Left kidney (tissue), 8 donors: Measurements from ENCODE around the gene ZNF316. TPM values are rescaled to one million over a fixed set of nuclear protein-coding genes. Genes with fewer than 3 reads are reported as not detected.

Experiments used
- DNase-seq: peaks from one replicate; pipeline ENCODE4 v3.0.0-alpha.2; 2013
- long read RNA-seq, 8 donors: transcript quantifications; one replicate each; lab custom pipeline, GENCODE V29; 2026
- polyA plus RNA-seq: library from polyadenylated mRNA; unstranded; fragments of 120-200 nt; gene quantifications from one replicate; pipeline ENCODE4 v1.2.1, GENCODE V29; 2013; ENCODE audit not compliant: insufficient read length

The ZNF316 gene
- polyA plus RNA-seq = 56.2 TPM
- long read RNA-seq, donor 1, full-length matches to known transcripts = 10 of 10 reads
- long read RNA-seq, donor 1, partial matches to known transcripts = 0 of 10 reads
- long read RNA-seq, donor 1, other reads (novel, unspliced or antisense) = 0 of 10 reads
- long read RNA-seq, donor 2 = 0 reads
- long read RNA-seq, donor 3, full-length matches to known transcripts = 4 of 4 reads
- long read RNA-seq, donor 3, partial matches to known transcripts = 0 of 4 reads
- long read RNA-seq, donor 3, other reads (novel, unspliced or antisense) = 0 of 4 reads
- long read RNA-seq, donor 4 = 0 reads
- long read RNA-seq, donor 5, full-length matches to known transcripts = 1 of 1 reads
- long read RNA-seq, donor 5, partial matches to known transcripts = 0 of 1 reads
- long read RNA-seq, donor 5, other reads (novel, unspliced or antisense) = 0 of 1 reads
- long read RNA-seq, donor 6, full-length matches to known transcripts = 3 of 3 reads
- long read RNA-seq, donor 6, partial matches to known transcripts = 0 of 3 reads
- long read RNA-seq, donor 6, other reads (novel, unspliced or antisense) = 0 of 3 reads
- long read RNA-seq, donor 7, full-length matches to known transcripts = 8 of 14 reads
- long read RNA-seq, donor 7, partial matches to known transcripts = 0 of 14 reads
- long read RNA-seq, donor 7, other reads (novel, unspliced or antisense) = 6 of 14 reads
- long read RNA-seq, donor 8, full-length matches to known transcripts = 3 of 3 reads
- long read RNA-seq, donor 8, partial matches to known transcripts = 0 of 3 reads
- long read RNA-seq, donor 8, other reads (novel, unspliced or antisense) = 0 of 3 reads

DNA sequence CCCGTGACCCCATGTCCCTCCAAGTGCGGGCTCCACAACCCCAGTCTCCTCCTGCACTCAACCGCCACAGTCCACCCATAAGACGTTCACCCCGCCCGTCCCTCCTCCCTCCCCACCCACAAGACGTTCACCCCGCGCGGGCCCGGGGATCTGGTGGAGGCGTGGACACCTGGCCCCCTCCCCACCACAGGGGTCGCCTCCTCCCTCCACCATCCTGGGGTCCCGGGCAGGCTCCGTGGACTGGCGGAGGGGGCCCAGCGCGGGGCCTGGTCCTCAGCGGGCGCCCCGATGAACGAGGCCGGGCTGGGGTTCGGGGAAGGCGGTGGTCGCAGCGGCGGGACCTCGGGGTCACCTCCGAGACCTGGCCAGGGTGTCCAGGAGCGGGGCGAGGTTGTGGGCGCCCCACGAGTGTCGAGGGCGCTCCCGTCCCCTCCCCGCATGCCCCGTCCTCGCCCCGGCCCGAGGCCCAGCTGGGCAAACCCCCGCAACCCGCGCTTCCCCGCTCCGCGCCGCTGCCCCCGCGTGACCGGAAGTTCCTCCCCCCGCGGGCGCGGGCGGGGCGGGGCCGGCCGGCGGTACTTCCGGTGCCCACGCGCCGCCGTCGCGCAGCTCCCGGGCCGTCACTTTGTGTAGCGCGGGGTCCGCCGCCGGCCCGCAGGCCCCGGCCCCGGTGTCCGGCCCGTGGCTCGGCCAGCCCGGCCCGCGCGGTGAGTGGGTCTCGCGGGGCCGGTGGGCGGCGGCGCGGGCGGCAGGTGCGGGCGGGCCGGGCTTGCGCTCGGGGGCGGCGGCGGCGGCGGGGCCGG is at the start of gene ZNF316:
Gene ZNF316 (plus strand): TSS at position 578 of the 803 bp plus-strand sequence. CDS start 5,092 bp downstream, outside the sequence.
- no peak for DNase-seq

DNA sequence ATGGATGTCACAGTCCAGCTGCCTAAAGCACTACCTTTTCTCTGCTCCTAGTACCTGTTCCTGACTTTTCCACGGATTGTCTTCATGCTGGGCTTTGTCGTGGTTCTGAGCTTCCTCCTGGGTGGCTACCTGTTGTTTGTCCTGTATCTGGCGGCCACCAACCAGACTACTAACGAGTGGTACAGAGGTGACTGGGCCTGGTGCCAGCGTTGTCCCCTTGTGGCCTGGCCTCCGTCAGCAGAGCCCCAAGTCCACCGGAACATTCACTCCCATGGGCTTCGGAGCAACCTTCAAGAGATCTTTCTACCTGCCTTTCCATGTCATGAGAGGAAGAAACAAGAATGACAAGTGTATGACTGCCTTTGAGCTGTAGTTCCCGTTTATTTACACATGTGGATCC is 48.6 kb upstream of the ZNF316 start:
- DNase-seq = no peak

DNA sequence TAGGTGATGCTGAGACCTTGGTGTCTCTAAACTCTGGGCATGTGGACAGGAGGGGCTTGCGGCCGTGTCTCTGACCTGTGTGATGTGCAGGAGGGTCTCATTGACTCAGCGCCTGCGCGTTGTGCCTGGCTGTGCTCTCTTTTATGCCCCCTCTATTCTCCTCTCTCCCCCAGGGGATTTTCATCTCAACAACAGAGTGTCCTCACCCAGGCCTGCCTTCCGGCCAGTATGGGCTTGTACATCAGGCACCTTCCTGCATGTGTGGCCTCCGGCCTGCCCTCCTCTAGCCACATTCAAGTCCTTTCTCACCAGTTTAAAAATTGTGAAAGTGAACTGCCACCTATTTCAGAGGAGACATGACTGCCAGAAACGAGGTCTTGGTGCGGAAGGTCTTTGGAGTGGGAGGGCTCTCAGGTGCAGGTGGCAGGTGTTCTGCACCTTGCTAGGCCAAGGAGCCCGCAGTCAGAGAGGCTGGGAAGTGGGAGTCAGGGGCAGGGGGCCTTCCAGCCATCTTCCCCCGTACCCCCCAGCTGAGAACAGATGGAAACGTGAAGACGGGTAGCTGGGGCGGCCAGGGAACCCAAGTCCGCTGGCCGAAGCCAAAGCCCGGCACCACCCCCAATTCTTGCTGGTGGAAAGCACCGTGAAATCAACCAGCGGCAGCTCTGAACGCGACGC is 47.8 kb upstream of the ZNF316 start:
- DNase-seq = no peak

DNA sequence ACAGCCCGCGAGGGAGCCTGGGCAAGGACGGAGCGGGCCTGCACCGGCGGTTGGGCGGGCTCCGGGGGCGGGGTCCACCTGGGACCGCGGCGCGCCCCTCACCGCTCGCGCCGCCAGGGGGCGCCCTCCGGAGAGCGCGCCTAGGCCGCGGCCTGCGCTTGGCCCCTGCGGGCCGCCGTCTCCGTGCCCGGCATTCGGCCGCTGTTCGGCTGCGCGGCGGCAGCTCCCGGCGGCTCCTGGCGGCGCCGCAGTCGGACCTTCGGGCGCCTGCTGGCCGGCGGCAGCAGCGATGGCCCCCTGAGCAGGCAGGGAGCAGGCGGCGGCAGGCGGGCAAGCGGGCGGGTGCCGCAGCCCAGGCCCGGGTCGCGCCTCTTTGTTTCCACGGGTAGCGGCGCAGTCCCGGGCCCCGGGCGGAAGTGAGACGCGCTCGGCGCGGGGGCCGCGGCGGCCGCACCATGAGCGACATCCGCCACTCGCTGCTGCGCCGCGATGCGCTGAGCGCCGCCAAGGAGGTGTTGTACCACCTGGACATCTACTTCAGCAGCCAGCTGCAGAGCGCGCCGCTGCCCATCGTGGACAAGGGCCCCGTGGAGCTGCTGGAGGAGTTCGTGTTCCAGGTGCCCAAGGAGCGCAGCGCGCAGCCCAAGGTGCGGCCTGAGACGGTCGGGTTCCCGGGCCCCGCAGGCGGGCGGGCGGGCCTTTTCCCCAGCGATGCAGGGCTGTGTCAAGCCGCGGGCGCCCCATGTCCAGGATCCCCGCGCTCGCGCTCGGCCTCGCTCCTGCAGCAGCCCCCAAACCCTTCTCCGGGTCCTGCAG is 47.1 kb upstream of the ZNF316 start, which contains the start of gene INTS15:
Gene INTS15 (plus strand): TSS at position 193 of the 816 bp plus-strand sequence. CDS start 263 bp downstream, at position 456.
- DNase-seq = peak; percentile 82

DNA sequence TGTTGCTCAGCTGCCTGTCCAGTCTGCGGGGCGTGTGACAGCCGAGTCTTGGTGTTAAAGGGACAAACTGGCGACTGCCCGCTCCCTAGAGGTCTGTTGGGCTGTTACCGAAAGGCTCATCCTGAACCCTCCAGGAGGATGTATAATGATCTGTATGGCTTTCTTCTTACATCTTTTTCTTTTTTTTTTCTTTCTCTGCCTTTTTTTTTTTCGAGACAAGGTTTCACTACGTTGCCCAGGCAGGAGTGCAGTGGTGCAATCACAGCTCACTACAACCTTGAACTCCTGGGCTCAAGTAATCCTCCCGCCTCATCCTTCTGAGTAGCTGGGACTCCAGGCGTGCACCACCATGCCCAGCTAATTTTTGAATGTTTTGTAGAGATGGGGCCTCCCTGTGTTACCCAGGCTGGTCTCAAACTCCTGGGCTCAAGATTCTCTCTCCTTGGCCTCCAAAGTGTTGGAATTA is 46.4 kb upstream of the ZNF316 start:
- no peak for DNase-seq

DNA sequence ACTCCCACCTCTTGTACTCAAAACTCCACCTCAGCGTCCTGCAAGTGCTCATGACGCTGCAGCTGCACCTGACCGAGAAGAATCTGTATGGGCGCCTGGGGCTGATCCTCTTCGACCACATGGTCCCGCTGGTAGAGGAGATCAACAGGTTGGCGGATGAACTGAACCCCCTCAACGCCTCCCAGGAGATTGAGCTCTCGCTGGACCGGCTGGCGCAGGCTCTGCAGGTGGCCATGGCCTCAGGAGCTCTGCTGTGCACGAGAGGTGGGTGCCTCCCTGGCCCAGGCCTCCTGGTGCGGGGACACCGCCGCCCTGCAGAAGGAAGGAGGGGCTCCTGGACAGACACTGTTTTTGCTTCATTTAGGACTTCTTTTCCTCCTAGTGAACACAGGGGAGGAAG is 37.0 kb upstream of the ZNF316 start:
- DNase-seq = no peak

DNA sequence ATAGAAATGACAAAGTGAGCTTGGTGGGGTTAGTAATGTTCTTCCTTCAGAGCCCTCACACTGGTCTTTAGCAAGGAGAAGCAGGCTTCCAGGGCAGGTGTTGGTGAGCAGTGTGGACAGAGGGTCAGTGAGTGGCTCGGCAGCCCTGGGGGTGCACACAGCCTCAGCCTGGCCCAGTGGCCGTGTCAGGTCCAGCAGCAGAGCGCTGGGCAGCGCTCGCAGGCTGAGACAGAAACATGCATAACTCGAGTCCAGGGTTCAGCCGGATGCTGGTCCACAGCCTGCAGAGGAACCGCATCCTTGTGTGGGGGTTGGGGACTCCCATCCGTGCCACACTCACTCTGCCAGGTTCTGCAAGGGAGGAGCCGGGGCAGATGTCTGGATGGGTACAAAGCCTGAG is 32.7 kb upstream of the ZNF316 start:
- no peak for DNase-seq

DNA sequence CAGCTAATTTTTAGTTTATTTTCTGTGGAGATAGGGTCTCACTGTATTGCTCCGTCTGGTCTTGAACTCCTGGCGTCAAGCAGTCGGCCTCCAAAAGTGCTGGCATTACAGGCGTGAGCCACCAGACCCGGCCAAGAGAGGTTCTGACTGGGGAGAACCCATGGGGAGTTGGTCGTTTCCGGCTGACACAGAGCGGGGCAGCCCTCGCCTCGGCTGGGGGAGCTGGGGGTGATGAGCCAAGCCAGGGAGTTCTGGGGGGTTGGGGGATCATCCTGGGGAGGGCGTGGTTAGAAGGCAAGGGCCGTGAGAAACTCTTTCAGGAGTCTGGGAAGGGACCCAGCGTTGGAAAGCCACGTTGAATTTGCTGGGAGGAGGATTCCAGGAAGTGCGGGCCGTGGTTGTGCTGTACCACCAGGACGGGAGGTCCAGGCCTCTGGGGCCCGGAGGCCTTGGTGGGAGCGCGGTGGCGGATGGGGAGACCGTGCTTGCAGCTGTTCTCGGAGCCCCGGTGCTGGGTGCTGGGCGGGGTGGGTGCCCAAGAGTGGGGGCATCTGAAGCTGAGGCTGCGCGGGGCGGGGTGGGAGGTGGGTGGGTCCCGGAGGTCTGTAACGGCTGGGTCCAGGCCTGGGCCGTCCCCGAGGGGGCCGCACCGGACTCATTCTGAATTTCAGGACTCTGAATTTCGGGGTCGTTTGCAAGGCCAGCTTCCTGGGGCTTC is 30.1 kb upstream of the ZNF316 start:
- DNase-seq = no peak

DNA sequence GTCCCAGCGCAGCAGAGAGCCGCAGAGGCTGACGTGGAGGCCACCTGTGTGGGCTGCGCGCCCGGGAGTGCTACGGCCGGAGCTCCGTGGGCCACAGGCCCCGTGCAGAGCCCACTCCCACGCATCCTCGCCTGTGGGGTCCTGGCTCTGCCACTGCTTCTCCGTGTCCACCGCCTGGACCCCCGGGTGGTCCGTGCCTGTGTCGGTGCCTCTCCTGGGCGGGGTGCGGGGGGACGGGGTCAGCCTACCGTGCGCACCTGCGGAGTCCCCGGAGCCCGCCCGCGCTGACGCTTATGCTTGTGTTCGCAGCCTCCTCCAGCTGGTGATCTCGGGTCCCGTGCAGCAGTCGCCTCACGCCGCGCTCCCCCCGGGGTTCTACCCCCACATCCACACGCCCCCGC is 29.5 kb upstream of the ZNF316 start:
- no peak for DNase-seq

DNA sequence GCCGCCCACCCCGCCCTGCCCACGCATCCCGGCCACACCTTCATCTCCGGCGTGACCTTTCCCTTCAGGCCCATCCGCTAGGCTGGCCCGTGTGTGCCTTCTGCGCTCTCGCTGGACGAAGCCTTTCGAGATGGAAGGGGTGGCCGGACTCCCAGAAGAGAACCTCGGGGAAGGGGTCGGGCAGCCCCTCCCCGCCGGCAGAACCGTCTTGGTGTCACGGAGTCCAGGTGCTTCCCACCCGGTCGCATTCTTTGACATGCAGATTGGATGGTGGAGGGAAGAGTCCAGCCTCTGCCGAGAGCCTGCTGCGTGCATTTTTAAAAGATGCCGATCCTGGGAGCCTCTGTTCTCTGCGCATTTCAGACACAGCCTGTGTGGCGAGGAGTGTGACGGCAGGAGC is 29.0 kb upstream of the ZNF316 start:
- no peak for DNase-seq

DNA sequence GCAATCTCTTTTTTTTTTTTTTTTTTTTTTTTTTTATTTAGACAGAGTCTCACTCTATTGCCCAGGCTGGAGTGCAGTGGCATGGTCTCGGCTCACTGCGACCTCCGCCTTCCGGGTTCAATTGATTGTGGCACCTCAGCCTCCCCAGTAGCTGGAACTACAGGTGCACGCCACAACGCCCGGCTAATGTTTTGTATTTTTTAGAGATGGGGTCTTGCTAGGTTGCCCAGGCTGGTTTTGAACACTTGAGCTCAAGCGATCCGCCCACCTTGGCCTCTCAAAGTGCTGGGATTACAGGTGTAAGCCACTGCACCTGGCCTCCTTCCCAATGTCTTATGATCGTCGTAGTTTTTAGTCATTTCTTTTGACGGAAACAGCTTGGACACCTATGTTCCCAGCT is 28.3 kb upstream of the ZNF316 start:
- DNase-seq = no peak

DNA sequence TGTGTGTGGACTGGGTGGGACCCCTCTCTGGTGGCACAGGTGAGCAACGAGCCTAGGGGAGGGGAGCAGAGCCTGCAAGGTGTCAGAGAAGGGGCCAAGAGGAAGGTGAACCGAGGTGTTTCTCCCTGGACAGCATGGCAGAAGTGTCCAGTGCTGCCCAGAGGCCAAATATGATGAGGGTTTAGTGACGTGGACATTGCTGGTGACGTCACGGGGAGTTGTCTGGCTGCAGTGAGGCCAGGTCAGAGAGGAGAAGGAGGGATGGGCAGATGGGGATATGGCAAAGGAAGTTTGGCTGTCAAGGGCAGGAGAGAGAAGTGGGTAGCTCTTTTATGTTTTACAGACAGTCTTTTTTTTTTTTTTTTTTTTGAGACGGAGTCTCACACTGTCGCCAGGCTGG is 24.3 kb upstream of the ZNF316 start:
- DNase-seq = no peak

DNA sequence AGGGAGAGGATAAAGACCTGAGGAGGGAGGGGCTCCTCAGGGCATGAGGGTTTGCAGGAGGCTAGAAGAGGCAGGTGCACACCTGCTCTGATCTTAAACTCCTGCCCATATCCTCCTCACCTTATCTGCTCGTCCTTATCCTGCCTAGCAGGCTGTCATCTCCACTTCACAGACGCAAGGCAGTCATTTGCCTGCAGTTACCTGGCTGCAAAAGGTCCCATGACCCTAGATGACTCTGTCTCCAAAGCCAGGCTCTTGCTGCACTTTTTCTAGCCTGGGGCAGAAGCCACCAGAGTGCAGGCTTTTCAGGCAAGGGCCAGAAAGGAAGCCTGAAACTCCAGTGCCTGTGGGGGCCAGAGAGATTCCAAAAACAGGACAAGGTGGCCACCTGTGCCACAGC is 23.4 kb upstream of the ZNF316 start:
- DNase-seq = no peak

DNA sequence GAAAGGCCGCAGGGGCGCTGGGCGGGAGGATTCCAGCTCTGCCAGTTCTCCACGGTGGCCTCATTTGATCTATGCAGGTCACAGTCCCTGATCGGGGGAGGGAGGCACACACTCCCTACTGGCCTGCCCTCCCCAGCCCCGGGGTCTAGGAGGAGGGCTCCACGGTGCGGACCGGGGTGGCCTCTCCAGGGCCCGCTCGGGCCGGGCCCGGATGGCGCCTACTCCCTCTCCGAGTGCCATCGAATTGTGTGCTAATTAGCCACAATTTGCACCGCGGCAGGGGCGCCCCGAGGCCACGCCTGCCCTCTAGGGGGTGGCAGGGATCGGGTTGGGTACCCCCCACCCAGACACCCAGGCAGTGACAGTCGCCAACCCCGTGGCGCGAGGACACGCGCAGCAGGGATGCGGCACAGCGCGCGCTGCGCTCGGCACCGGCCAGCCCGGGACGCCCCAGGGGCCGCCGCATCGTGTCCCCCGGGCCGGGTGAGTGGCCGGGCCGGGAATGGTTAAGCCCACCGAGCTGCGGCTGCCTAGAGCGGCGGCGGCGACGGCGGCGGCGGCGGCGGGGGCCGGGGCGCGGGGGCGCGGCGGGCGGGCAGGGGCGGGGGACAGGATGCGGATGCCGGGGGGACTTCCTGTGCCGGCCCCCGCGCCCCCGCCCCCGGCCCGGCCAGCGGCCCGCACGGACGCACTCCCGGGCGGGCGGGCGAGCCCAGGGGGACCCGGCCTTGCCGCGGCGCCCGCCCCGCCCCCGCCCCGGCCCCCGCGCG is 22.0 kb upstream of the ZNF316 start, which contains the start of gene ZNF853:
Gene ZNF853 (plus strand): TSS at position 658 of the 770 bp plus-strand sequence. CDS start 565 bp downstream, outside the sequence.
- no peak for DNase-seq

DNA sequence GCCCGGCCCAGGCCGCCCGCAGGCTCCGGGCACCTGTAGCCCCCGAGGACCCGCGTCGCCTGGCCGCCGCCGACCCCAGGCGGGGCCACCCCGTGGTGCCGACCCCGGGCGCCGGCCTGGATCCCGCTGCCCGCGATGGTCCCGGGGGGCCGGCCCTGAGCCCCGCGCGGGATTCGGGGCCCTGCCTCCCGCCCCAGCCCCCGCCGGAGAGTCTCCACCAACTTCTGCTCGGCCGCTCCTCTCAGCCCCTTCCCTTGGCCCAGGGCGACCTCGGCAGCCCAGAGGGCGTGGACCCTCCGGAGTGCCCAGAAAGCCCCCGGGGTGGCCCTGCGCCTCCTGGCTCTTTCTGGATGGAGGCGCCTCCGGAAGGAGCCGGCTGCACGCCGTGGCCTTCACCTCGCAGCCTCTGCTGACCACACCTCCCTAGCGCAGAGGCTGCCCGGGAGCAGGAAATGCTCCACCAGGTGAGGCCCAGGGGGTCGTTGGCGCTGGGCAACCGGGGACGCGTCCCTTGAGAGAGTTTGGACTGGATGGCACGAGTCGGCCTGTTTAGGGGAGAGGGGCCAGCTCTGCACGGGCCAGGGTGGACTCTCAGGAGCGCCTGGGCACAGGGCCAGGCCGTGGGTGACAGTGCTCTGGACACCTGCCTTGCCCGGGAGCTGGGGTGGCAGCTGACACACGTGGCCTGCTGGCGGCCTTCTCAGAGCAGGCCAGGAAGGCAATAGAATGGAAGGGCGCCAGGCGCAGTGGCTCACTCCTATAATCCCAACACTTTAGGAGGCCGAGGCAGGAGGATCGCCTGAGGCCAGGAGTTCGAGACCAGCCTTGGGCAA is 21.2 kb upstream of the ZNF316 start:
- no peak for DNase-seq

DNA sequence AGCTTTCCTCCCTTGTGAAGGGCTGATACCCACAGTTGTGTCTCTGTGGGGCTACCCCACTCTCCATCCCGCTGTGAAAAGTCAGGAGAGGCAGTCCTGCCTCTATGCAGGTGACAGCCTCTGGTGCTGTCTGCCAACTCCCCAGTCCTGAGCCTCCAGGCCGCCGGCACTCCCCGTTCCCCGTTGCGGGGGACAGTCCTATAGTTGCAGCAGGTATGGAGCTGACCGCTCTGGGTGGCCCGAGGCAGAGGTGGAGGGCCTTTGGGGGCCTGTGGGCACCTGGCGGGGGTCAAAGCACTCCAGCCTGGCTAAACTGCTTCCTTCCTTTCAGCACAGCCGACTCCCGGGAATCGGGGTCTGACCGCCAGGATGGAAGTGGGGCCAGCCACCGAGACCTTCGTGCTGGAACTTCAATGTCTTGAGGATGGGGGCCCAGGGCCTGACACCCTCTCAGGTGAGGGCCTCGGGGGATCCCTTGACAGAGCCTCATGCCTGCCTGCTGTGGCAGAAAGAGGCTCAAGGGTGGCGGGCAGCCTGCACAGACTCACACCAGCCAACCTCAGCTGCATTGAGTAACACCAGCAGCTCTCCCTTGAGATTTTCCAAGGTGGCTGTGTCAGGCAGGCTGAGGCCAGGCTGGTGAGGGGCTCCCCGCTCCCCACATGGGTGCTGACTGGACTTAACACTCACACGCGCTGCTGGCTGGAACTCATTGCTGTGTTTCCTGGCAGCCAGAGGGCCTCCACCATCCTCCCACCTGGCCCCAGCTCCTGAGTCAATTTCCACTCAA is 20.1 kb upstream of the ZNF316 start:
- no peak for DNase-seq

DNA sequence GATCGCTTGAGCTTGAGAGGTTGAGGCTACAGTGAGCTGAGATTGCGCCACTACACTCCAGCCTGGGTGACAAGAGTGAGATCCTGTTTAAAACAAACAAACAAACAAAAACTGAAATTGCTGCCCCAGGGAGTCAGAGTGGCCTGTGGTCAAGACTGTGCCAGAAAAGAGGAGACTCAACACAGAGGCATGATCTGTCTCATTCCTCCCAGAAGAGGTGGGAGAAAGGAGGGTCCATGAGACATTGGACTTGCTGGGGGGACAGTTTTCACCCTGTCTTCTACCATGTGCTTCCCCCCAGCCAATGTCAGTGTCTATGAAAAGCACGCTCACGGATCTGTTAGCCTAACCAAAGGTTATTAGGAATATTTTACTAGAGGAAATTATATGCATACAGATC is 18.5 kb upstream of the ZNF316 start:
- DNase-seq = no peak
